Loucy (cell line): ENCODE results near the gene MUCL3.
"Not testable (repeated sequence)": the region's sequence is repeated elsewhere in the genome, so short reads cannot be mapped to it uniquely, and the experiment has no call there.

Source experiments
- H2AFZ ChIP-seq: fragments of 200-600 bp; sonication (generic); 2 replicates; pipeline ENCODE4 v1.6.0; 2016; ENCODE audit warnings: antibody characterized with exemption, mild to moderate bottlenecking, low read length, moderate library complexity
- H3F3A ChIP-seq: fragments of 200-600 bp; 2 replicates; pipeline ENCODE4 v1.6.0; 2016; ENCODE audit warnings: antibody characterized with exemption, low read depth, mild to moderate bottlenecking
- H3K27me3 ChIP-seq: fragments of 200-600 bp; sonication (generic); 2 replicates; pipeline ENCODE4 v1.6.1; 2014; ENCODE audit warnings: low read length, mild to moderate bottlenecking; ENCODE audit not compliant: insufficient read depth, poor library complexity, severe bottlenecking
- H3K36me3 ChIP-seq: fragments of 200-600 bp; sonication (generic); 2 replicates; pipeline ENCODE4 v1.6.1; 2016; ENCODE audit warnings: low read length; ENCODE audit not compliant: insufficient read depth
- H3K4me1 ChIP-seq: fragments of 200-600 bp; sonication (generic); 2 replicates; pipeline ENCODE4 v1.5.1; 2014; ENCODE audit warnings: low read length, mild to moderate bottlenecking; ENCODE audit not compliant: insufficient read depth, poor library complexity, severe bottlenecking
- H3K4me2 ChIP-seq: fragments of 200-600 bp; sonication (generic); 2 replicates; pipeline ENCODE4 v1.6.0; 2014; ENCODE audit warnings: antibody characterized with exemption, low read length, low read depth, mild to moderate bottlenecking; ENCODE audit not compliant: poor library complexity, severe bottlenecking
- H3K4me3 ChIP-seq: fragments of 200-600 bp; sonication (generic); 2 replicates; pipeline ENCODE4 v1.5.1; 2014; ENCODE audit warnings: low read length, mild to moderate bottlenecking, mixed read lengths; ENCODE audit not compliant: poor library complexity, severe bottlenecking
- H3K79me2 ChIP-seq: fragments of 200-600 bp; sonication (generic); 2 replicates; pipeline ENCODE4 v1.6.1; 2014; ENCODE audit warnings: low read length; ENCODE audit not compliant: insufficient read depth
- H3K9ac ChIP-seq: fragments of 200-600 bp; sonication (generic); 2 replicates; pipeline ENCODE4 v1.6.0; 2014; ENCODE audit warnings: mild to moderate bottlenecking, low read depth, low read length, moderate library complexity; ENCODE audit not compliant: poor library complexity, severe bottlenecking
- H3K9me2 ChIP-seq: fragments of 200-600 bp; sonication (generic); replicated peaks from 2 replicates; pipeline ENCODE4 v1.6.1; 2016; ENCODE audit warnings: low read depth, low read length, mixed read lengths
- H3K9me3 ChIP-seq: fragments of 200-600 bp; sonication (generic); 2 replicates; pipeline ENCODE4 v1.6.1; 2014; ENCODE audit warnings: mild to moderate bottlenecking, antibody characterized with exemption, low read length, low read depth; ENCODE audit not compliant: insufficient read depth
- H4K20me1 ChIP-seq: fragments of 200-600 bp; sonication (generic); 2 replicates; pipeline ENCODE4 v1.6.0; 2014; ENCODE audit warnings: antibody characterized with exemption, low read length, mild to moderate bottlenecking; ENCODE audit not compliant: insufficient read depth, poor library complexity, severe bottlenecking
- CTCF ChIP-seq: fragments of 200-600 bp; sonication (generic); conservative IDR thresholded peaks from 2 replicates; pipeline ENCODE4 v1.5.1; 2014; ENCODE audit warnings: mild to moderate bottlenecking, antibody characterized with exemption, low read length
- EZH2phosphoT487 ChIP-seq: fragments of 200-600 bp; IDR thresholded peaks from 2 replicates; pipeline ENCODE4 v1.6.1; 2018; ENCODE audit warnings: antibody characterized with exemption, mild to moderate bottlenecking, moderate library complexity, borderline replicate concordance

The MUCL3 gene

GRCh38 chr6:30907758-30908591, 32.8 kb upstream of the MUCL3 start, which contains the start of gene GTF2H4:
Gene GTF2H4 (plus strand): TSS chr6:30908207.
- no peaks in the 10 kb centered on the region for H3K27me3 ChIP-seq
- no peaks in the 10 kb centered on the region for H4K20me1 ChIP-seq
- no peaks in the 10 kb centered on the region for H3F3A ChIP-seq
- H3K36me3 ChIP-seq = no peaks in the 10 kb centered on the region
- no peak for TF ChIP-seq CTCF
- TF ChIP-seq EZH2phosphoT487 = no peak
- no peaks in the 10 kb centered on the region for H3K9me3 ChIP-seq
- no peaks in the 10 kb centered on the region for H3K9me2 ChIP-seq
- peak within 1 kb of the TSS; percentile 80 for H3K4me2 ChIP-seq
- H3K79me2 ChIP-seq = peaks cover 20% of the 10 kb centered on the region
- peak within 1 kb of the TSS; percentile 95 for H3K4me3 ChIP-seq
- H3K4me1 ChIP-seq = peaks cover 4% of the 10 kb centered on the region
- H2AFZ ChIP-seq = peak within 1 kb of the TSS; percentile 87
- peak within 1 kb of the TSS; percentile 92 for H3K9ac ChIP-seq

GRCh38 chr6:30908700-30909099, 32.1 kb upstream of the MUCL3 start:
- Histone ChIP-seq H3K79me2 (peaks cover 20% of the 10 kb centered on the region), H3K9me2 (no peaks in the 10 kb centered on the region), H3K4me3 (peak overlapping the region; percentile 95), H3K4me1 (peaks cover 4% of the 10 kb centered on the region), H4K20me1 (no peaks in the 10 kb centered on the region), H3K4me2 (peak overlapping the region; percentile 80), H3K36me3 (no peaks in the 10 kb centered on the region), H2AFZ (no peak overlapping the region), H3K27me3 (no peaks in the 10 kb centered on the region), H3F3A (no peaks in the 10 kb centered on the region), H3K9me3 (no peaks in the 10 kb centered on the region), H3K9ac (peak overlapping the region; percentile 92)
- TF ChIP-seq EZH2phosphoT487 (no peak), CTCF (no peak)

- H3K4me2 ChIP-seq, H3K9ac ChIP-seq, H4K20me1 ChIP-seq, H3K27me3 ChIP-seq, H3K9me3 ChIP-seq, H3F3A ChIP-seq, H3K36me3 ChIP-seq, H3K9me2 ChIP-seq, H2AFZ ChIP-seq, H3K4me3 ChIP-seq: not testable (repeated sequence)
- Histone ChIP-seq H3K79me2 (peaks cover 27% of the 10 kb centered on the region), H3K4me1 (peaks cover 15% of the 10 kb centered on the region)
Observed at GRCh38 chr6:30910473-30910872, 30.3 kb upstream of the MUCL3 start.
